T-helper 17 cell (primary cell): ENCODE results near the gene CST5. TPM values are rescaled to one million over a fixed set of nuclear protein-coding genes. Genes with fewer than 3 reads are reported as not detected.
"Not testable (repeated sequence)": the region's sequence is repeated elsewhere in the genome, so short reads cannot be mapped to it uniquely, and the experiment has no call there.

Source experiments
- ATAC-seq: fragments of 150-1000 bp; cut with Tn5 transposase; 2 replicates; pipeline ENCODE4 v1.10.0; 2021; ENCODE audit warnings: mild to moderate bottlenecking, moderate library complexity
- DNase-seq, 3 donors: peaks; one replicate each; pipeline versions ENCODE4 v3.0.0 to v3.0.0-alpha.2; 2020 to 2021
- H3K9me3 ChIP-seq: one replicate; pipeline ENCODE4 v1.7.0; 2013; ENCODE audit warnings: low read length, mild to moderate bottlenecking; ENCODE audit not compliant: control insufficient read depth, poor library complexity, severe bottlenecking
- H3K27ac Mint-ChIP-seq: one replicate; pipeline ENCODE4 v1.8.0; 2022; ENCODE audit warnings: mild to moderate bottlenecking, moderate library complexity, mixed read lengths
- H3K27me3 Mint-ChIP-seq: one replicate; pipeline ENCODE4 v1.8.0; 2022; ENCODE audit warnings: mixed read lengths
- H3K36me3 Mint-ChIP-seq: one replicate; pipeline ENCODE4 v1.8.0; 2022; ENCODE audit warnings: low read depth, mixed read lengths
- H3K4me1 Mint-ChIP-seq: one replicate; pipeline ENCODE4 v1.8.0; 2022; ENCODE audit warnings: mild to moderate bottlenecking, mixed read lengths
- H3K4me3 Mint-ChIP-seq: one replicate; pipeline ENCODE4 v1.8.0; 2022; ENCODE audit warnings: mild to moderate bottlenecking, moderate library complexity, mixed read lengths
- total RNA-seq, 4 donors: library from RNA in 2 of 4; stranded (reverse) in 2 of 4; gene quantifications; one replicate each; pipeline ENCODE4 v1.2.3 and lab custom pipeline; 2022 to 2026

The CST5 gene
- total RNA-seq, 2 donors from 2014 or later: not detected

DNA sequence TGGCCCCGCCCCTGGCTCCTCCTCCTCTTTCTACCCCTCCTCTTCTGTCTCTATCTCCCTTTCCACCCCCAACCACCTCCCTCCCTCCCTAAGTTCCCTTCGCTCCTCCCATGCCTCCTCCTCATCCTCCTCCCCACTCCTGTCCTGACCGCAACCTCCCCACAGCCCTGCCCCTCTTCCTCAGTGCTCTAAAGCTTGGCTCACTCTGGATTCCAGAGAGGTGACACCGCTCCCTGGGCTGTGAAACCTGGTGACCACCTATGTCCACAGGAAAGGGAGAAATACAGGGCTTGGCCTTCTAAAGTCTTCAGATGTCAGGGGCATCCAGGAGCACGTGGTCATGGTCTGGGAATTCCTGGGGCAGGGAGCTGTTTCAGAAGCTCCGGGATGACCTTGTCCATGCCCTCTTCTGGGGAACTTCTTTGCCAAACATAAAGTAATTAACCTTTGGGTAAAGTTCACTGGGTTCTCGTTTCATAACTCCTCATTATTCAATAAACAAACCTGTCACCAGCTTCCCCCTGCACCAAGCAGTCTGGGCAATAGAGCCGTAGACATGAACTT lies 345 bp upstream of the CST5 start:
- DNase-seq: no peak
- no peaks in the 10 kb centered on the region for H3K4me1 Mint-ChIP-seq
- no peak overlapping the region for H3K27ac Mint-ChIP-seq
- H3K27me3 Mint-ChIP-seq: peaks cover 20% of the 10 kb centered on the region
- no peaks in the 10 kb centered on the region for H3K36me3 Mint-ChIP-seq
- ATAC-seq: no peak
- no peak overlapping the region for H3K4me3 Mint-ChIP-seq
- H3K9me3 ChIP-seq: no peaks in the 10 kb centered on the region

DNA sequence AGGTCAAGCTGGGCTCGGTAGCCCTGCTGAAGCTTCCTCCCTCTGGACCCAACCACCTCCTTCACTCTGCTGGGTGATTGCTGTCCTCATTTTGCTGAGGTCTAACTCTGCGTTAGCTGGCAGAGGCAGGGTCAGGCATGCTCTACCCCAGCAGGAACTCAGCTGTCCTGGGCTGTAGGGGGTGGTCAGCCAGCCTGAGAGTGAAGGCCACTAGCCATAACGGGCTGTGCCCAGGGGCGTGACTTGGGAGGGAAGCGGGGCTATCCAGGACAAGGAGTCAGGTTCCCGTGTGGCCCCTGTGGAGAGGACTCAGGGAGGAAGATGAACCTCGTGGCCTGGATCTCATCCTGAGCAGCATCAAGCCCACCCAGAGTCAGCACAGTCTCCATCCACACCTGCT lies 761 bp downstream of the CST5 start:
- H3K4me3 Mint-ChIP-seq: no peak overlapping the region
- DNase-seq (no peak), ATAC-seq (no peak)
- no peaks in the 10 kb centered on the region for H3K9me3 ChIP-seq
- H3K36me3 Mint-ChIP-seq: no peaks in the 10 kb centered on the region
- H3K27me3 Mint-ChIP-seq: peaks cover 20% of the 10 kb centered on the region
- H3K27ac Mint-ChIP-seq: no peak overlapping the region
- peaks cover 5% of the 10 kb centered on the region for H3K4me1 Mint-ChIP-seq

DNA sequence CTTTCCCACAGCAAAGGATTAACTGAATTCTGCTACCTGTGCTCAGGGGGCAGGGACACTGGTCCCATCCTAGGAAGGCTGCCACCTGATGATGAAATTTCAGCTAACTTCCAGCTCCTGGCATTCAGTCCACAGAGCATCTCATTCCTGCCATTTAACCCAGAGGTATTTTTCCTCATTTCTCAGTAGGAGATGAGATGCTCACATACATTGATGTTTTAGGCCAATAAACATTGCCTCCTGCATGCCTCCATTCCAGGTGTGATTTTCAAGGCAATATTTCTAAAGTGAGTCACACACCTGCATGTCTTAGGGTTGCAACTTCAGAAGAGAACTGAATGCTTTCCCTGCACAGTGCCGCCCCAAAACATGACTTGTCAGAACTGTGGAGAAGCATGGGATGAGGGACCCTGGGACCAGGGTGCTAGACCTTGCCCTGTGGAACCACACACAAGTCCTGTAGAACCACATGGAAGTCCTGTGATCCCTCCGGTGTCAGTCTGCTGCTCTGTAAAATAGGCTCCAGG lies 1.5 kb downstream of the CST5 start:
- not testable (repeated sequence) for H3K4me1 Mint-ChIP-seq, H3K27ac Mint-ChIP-seq, H3K36me3 Mint-ChIP-seq, DNase-seq, H3K9me3 ChIP-seq, H3K4me3 Mint-ChIP-seq, ATAC-seq
- H3K27me3 Mint-ChIP-seq: peaks cover 20% of the 10 kb centered on the region

DNA sequence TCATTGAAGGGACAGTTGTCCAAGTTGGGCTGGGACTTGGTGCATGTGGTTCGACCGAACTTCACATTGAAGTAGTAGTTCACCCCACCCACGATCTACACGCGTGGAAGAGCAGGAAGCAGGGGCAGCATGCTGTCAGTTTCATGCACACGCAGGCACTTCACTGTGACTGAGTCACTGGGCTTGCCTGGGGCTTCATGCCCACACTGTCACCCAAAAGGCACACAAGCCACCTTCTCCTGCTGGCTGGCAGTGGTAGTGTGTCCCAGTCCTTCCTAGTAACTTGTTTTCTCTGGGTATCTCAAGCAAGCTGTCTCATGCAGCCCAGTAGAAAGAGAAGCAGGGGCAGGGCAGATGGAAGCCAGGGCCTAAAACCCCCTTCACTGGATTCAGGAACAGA lies 2.0 kb downstream of the CST5 start:
- ATAC-seq (no peak), DNase-seq (no peak)
- Mint-ChIP-seq H3K27me3 (peaks cover 24% of the 10 kb centered on the region), H3K4me3 (no peak overlapping the region), H3K36me3 (no peaks in the 10 kb centered on the region), H3K27ac (no peak overlapping the region), H3K4me1 (peaks cover 8% of the 10 kb centered on the region)
- H3K9me3 ChIP-seq: no peaks in the 10 kb centered on the region

DNA sequence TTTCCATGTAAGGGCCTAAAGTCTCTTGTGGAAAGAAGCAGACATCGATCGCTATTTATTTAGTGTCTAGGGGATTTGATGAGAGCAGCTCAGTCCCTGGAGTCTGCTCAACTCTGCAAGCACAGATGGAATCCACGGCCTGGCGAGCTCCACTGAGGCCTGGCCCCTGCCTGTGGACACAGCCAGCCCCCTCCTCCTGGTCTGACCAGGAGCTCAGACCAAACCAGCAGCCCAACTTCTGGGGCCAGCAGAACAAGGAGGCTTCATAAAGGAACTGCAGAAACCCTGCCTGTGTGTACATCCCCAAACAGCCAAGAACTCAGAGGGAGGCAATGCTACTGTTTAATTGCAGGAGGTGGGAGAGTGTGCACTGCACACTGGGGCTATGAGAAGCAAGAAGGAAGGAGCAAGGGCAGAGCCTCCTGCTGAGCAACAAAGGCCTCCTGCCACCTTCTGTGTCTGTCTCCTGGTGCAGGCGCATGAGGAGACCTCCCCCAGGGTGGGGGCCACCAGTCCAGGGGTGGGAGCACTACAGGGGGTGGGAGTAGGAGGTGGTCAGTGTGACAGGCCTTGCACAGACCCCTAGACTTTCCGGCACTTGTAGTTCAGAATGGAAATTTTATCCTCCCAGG lies 3.8 kb downstream of the CST5 start:
- peaks cover 26% of the 10 kb centered on the region for H3K27me3 Mint-ChIP-seq
- ATAC-seq: no peak

DNA sequence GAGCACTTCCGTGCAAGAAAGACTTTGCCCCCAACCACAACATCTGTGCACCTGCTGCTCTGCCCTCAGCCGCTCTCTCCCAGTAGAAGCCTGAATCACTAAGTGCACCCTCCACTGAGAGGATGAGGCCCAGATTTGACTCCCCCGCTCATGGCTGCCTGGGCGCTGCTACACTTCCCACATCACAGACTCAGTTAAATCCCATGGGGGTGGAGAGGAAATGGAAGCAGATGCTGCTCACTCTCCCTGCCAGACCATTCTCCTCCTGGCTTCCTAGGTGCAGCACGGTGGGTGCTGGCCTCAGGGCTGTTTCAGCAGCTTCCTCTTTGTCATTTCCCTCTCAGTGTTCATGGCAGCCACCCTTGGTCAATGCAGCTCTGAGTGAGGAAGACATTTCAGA lies 4.8 kb downstream of the CST5 start:
- no peak overlapping the region for H3K27ac Mint-ChIP-seq
- H3K9me3 ChIP-seq: no peaks in the 10 kb centered on the region
- ATAC-seq: no peak
- H3K4me3 Mint-ChIP-seq: peak overlapping the region; percentile 49
- H3K27me3 Mint-ChIP-seq: peaks cover 30% of the 10 kb centered on the region
- DNase-seq: no peak
- H3K4me1 Mint-ChIP-seq: peaks cover 8% of the 10 kb centered on the region
- H3K36me3 Mint-ChIP-seq: no peaks in the 10 kb centered on the region

More for the DNA sequence above, 3.8 kb downstream of the CST5 start:
- peaks cover 8% of the 10 kb centered on the region for H3K4me1 Mint-ChIP-seq
- H3K27ac Mint-ChIP-seq: no peak overlapping the region
- no peaks in the 10 kb centered on the region for H3K9me3 ChIP-seq
- no peaks in the 10 kb centered on the region for H3K36me3 Mint-ChIP-seq
- no peak overlapping the region for H3K4me3 Mint-ChIP-seq
- no peak for DNase-seq

DNA sequence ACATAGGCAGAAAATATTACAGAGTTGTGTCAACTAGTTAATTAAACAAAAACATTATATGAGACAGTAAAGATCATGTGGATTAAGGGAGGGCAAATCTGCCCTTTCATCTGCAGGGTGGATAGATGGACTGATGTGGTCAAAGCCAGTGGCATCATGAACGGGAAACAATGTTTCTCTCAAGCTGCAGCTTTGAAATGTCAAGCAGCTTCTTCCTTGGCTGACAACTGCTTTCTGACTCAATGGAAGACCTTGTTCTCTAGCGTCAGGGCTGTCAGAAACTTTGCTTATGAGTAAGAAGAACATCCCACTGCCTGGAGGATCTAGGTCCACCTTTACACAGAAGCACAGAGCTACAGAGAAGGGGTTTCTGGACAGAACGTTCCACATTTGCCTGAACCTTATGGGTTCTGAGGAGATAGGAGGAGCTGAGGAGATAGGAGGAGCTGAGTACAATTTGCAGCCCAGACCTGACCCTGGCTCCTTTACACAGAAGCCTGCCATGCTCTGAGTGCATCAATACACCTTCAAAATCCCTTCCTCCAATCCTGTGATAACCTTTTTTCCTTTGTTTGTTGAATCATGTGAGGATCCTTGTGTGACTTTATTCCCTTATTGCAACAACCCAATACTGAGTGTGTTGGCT lies 6.1 kb downstream of the CST5 start:
- no peaks in the 10 kb centered on the region for H3K9me3 ChIP-seq
- Mint-ChIP-seq H3K4me1 (peaks cover 8% of the 10 kb centered on the region), H3K4me3 (no peak overlapping the region), H3K27ac (peak overlapping the region; percentile 53), H3K27me3 (peaks cover 41% of the 10 kb centered on the region), H3K36me3 (no peaks in the 10 kb centered on the region)
- DNase-seq (no peak), ATAC-seq (peak; percentile 33)

DNA sequence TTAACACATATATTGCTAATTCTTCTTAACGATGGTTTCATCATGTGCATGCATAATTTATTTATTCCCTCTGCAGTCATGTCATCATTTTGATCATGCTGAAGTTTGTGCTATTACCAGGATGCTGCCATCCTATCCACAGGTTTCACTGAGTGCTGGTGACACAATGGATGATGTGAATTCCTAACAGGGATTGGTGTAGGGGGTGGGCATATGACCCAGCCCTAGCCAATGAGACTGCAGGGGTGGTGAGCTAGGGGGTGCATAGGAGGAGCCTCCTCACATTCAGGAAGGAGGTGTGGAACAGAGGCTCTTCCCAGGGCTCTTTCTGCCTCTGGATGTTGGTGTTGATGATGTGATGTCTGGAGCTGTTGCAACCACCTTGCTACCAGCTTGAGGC lies 7.5 kb downstream of the CST5 start:
- no peaks in the 10 kb centered on the region for H3K9me3 ChIP-seq
- no peak overlapping the region for H3K4me3 Mint-ChIP-seq
- H3K4me1 Mint-ChIP-seq: peaks cover 9% of the 10 kb centered on the region
- peaks cover 45% of the 10 kb centered on the region for H3K27me3 Mint-ChIP-seq
- no peaks in the 10 kb centered on the region for H3K36me3 Mint-ChIP-seq
- no peak for ATAC-seq
- no peak for DNase-seq
- peak overlapping the region; percentile 53 for H3K27ac Mint-ChIP-seq

DNA sequence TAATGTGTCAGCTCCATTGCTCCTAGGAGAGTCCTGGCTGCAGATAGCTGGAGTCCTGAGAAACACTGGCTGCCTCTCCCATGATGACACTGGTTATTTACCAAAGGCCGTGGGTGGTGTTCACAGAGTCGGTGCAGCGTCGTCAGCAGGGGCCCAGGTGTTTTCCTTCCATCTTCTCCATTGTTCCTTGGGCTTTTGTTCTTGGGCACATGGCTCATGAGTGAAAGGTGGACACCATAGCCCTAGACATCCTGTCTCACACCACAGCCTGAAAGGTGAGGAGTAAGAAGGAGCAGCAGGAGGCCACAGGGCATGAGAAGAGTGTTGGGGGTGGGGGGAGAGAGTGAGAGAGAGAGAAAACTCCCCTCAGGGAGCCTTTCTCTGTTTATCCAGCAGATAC lies 9.1 kb downstream of the CST5 start:
- no peak for ATAC-seq
- Mint-ChIP-seq H3K4me1 (peaks cover 9% of the 10 kb centered on the region), H3K27me3 (peaks cover 43% of the 10 kb centered on the region), H3K36me3 (no peaks in the 10 kb centered on the region), H3K27ac (no peak overlapping the region), H3K4me3 (no peak overlapping the region)
- DNase-seq: no peak
- no peaks in the 10 kb centered on the region for H3K9me3 ChIP-seq

DNA sequence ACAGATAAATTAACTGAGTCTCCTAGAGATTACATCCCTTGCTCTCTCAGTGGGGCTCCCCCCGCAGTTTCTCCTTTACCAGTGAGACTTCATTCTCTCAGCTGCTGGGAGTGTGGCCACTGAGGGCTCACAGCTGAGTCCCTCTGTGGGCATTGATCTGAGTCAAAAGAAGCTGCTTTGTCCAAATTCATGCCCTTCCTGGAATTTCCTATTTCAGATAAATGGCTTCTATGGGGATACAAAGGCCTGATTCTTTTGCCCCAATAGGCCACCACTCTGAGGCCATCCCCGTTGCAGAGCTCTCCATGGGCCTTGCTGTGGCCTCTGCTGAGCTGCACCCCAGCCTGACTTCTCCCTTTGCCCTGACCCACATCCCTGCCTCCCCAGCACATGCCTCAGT lies 10.0 kb downstream of the CST5 start:
- no peak overlapping the region for H3K4me3 Mint-ChIP-seq

DNA sequence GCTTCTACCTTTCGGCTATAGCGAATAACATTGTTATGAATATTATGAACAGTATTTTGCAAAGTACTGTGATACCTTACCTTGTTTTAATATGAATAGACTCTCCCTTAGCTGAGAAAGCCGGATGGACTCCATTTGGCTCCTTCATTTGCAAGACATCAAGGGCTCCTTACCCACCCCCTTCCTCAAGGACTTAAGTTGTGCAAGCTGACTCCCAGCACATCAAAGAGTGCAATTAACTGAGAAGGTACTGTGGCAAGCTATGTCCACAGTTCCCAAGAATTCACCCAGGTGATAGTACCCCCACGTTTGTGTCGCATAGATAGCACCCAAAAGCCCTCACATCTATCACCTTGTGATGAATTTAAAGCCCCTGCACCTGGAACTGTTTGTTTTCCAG lies 11.2 kb downstream of the CST5 start:
- Mint-ChIP-seq H3K4me1 (peaks cover 4% of the 10 kb centered on the region), H3K36me3 (no peaks in the 10 kb centered on the region), H3K27ac (no peak overlapping the region), H3K4me3 (no peak overlapping the region), H3K27me3 (peaks cover 39% of the 10 kb centered on the region)
- no peak for DNase-seq
- no peak for ATAC-seq
- H3K9me3 ChIP-seq: no peaks in the 10 kb centered on the region

More for the DNA sequence above, 10.0 kb downstream of the CST5 start:
- H3K4me1 Mint-ChIP-seq: peaks cover 9% of the 10 kb centered on the region
- no peaks in the 10 kb centered on the region for H3K9me3 ChIP-seq
- H3K27me3 Mint-ChIP-seq: peaks cover 39% of the 10 kb centered on the region
- H3K27ac Mint-ChIP-seq: no peak overlapping the region
- no peak for DNase-seq
- H3K36me3 Mint-ChIP-seq: no peaks in the 10 kb centered on the region
- no peak for ATAC-seq

DNA sequence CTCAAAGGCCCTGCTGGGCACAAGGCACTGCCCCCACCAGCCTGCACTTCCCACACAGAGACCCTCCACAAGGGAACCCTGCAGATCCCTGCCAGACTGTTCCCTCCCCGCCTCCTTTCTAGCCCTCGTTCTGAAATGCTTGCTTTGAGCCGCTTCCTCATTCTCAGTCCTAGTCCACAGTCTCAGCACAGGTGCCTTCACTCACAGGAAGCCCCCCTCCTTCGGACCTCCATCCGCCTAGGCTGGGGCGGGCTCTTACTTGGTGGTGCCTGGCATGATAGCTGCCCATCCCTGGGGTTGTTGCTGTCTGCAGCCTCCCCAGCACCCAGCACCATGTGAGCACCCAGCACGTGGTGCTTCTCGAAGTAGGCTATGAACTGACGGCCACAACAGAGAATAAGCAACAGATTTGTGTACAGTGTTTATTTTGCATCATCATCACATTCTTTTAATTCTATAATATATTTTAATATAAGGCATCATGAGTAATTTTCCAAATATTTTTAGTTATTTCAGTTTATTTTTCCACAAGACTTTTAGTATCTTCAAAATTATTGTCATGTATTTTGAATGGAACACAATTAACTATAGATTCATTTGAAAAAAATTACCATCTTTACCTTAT lies 12.3 kb downstream of the CST5 start:
- DNase-seq (no peak), ATAC-seq (no peak)
- Mint-ChIP-seq H3K27me3 (peaks cover 34% of the 10 kb centered on the region), H3K36me3 (no peaks in the 10 kb centered on the region), H3K4me1 (peaks cover 2% of the 10 kb centered on the region), H3K27ac (no peak overlapping the region), H3K4me3 (no peak overlapping the region)
- H3K9me3 ChIP-seq: no peaks in the 10 kb centered on the region

DNA sequence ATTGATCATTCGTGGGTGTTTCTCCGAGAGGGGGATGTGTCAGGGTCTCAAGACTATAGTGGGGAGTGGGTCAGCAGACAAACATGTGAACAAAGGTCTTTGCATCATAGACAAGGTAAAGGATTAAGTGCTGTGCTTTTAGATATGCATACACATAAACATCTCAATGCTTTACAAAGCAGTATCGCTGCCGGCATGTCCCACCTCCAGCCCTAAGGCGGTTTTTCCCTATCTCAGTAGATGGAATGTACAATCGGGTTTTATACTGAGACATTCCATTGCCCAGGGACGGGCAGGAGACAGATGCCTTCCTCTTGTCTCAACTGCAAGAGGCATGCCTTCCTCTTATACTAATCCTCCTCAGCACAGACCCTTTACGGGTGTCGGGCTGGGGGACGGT lies 18.8 kb downstream of the CST5 start:
- not testable (repeated sequence) for H3K9me3 ChIP-seq, DNase-seq, H3K27ac Mint-ChIP-seq, H3K4me3 Mint-ChIP-seq, ATAC-seq, H3K4me1 Mint-ChIP-seq, H3K36me3 Mint-ChIP-seq
- H3K27me3 Mint-ChIP-seq: peaks cover 11% of the 10 kb centered on the region
